ENCODE measurements around the gene ACACA. TPM values are rescaled to one million over a fixed set of nuclear protein-coding genes. Genes with fewer than 3 reads are reported as not detected.

Gene ACACA
- total RNA-seq, 2 donors from 2014 or later: 8.6 to 10.2 TPM

GRCh38 chr17:37291351-37291750 lies 115.3 kb downstream of the ACACA start:
- Histone ChIP-seq H3K9me3 (no peaks in the 10 kb centered on the region), H3K27ac (no peak overlapping the region), H3K4me3 (no peak overlapping the region), H3K36me3 (no peaks in the 10 kb centered on the region), H3K4me1 (no peaks in the 10 kb centered on the region), H3K27me3 (no peaks in the 10 kb centered on the region)
- no peak for DNase-seq (ENCODE audit: low spot score)
- no peak for TF ChIP-seq CTCF (IDR thresholded peaks at IDR 0.05)

GRCh38 chr17:37286430-37286829 lies 120.2 kb downstream of the ACACA start:
- H3K9me3 ChIP-seq: no peaks in the 10 kb centered on the region
- H3K27me3 ChIP-seq: no peaks in the 10 kb centered on the region
- H3K4me1 ChIP-seq: no peaks in the 10 kb centered on the region
- H3K4me3 ChIP-seq: no peak overlapping the region
- no peak for DNase-seq (ENCODE audit: low spot score)
- H3K36me3 ChIP-seq: no peaks in the 10 kb centered on the region
- TF ChIP-seq CTCF (IDR thresholded peaks at IDR 0.05): no peak
- no peak overlapping the region for H3K27ac ChIP-seq

GRCh38 chr17:37284191-37284590 lies 122.4 kb downstream of the ACACA start:
- H3K36me3 ChIP-seq: no peaks in the 10 kb centered on the region
- no peak overlapping the region for H3K4me3 ChIP-seq
- H3K4me1 ChIP-seq: no peaks in the 10 kb centered on the region
- no peak for DNase-seq (ENCODE audit: low spot score)
- no peaks in the 10 kb centered on the region for H3K27me3 ChIP-seq
- TF ChIP-seq CTCF (IDR thresholded peaks at IDR 0.05): no peak
- H3K9me3 ChIP-seq: no peaks in the 10 kb centered on the region
- no peak overlapping the region for H3K27ac ChIP-seq

GRCh38 chr17:37283414-37283961 lies 123.1 kb downstream of the ACACA start:
- H3K27ac ChIP-seq: no peak overlapping the region
- H3K4me1 ChIP-seq: no peaks in the 10 kb centered on the region
- no peak overlapping the region for H3K4me3 ChIP-seq
- no peak for TF ChIP-seq CTCF (IDR thresholded peaks at IDR 0.05)
- H3K36me3 ChIP-seq: no peaks in the 10 kb centered on the region
- H3K9me3 ChIP-seq: no peaks in the 10 kb centered on the region
- no peak for DNase-seq (ENCODE audit: low spot score)
- no peaks in the 10 kb centered on the region for H3K27me3 ChIP-seq

- Histone ChIP-seq H3K27ac (no peak overlapping the region), H3K36me3 (no peaks in the 10 kb centered on the region), H3K9me3 (no peaks in the 10 kb centered on the region), H3K4me3 (no peak overlapping the region), H3K4me1 (no peaks in the 10 kb centered on the region), H3K27me3 (no peaks in the 10 kb centered on the region)
- DNase-seq (ENCODE audit: low spot score): no peak
- TF ChIP-seq CTCF (IDR thresholded peaks at IDR 0.05): no peak
Measured at GRCh38 chr17:37280841-37281240, 125.8 kb downstream of the ACACA start.

- H3K9me3 ChIP-seq: no peaks in the 10 kb centered on the region
- no peak for TF ChIP-seq CTCF (IDR thresholded peaks at IDR 0.05)
- DNase-seq (ENCODE audit: low spot score): no peak
- H3K27me3 ChIP-seq: no peaks in the 10 kb centered on the region
- H3K4me1 ChIP-seq: no peaks in the 10 kb centered on the region
- no peak overlapping the region for H3K4me3 ChIP-seq
- no peak overlapping the region for H3K27ac ChIP-seq
- H3K36me3 ChIP-seq: no peaks in the 10 kb centered on the region
Measured at GRCh38 chr17:37278247-37278894, 128.3 kb downstream of the ACACA start.

Data from right atrium auricular region (tissue), 2 donors.